Islet precursor cell (in vitro differentiated cells): ENCODE results near the gene METTL14.
A peak's percentile ranks its signal among the peaks of the same experiment; 100 is the strongest.
"Not testable (repeated sequence)": the region's sequence is repeated elsewhere in the genome, so short reads cannot be mapped to it uniquely, and the experiment has no call there.

Source experiments
- DNase-seq: peaks from one replicate; pipeline ENCODE4 v3.0.0-alpha.2; 2018

Gene METTL14

DNA sequence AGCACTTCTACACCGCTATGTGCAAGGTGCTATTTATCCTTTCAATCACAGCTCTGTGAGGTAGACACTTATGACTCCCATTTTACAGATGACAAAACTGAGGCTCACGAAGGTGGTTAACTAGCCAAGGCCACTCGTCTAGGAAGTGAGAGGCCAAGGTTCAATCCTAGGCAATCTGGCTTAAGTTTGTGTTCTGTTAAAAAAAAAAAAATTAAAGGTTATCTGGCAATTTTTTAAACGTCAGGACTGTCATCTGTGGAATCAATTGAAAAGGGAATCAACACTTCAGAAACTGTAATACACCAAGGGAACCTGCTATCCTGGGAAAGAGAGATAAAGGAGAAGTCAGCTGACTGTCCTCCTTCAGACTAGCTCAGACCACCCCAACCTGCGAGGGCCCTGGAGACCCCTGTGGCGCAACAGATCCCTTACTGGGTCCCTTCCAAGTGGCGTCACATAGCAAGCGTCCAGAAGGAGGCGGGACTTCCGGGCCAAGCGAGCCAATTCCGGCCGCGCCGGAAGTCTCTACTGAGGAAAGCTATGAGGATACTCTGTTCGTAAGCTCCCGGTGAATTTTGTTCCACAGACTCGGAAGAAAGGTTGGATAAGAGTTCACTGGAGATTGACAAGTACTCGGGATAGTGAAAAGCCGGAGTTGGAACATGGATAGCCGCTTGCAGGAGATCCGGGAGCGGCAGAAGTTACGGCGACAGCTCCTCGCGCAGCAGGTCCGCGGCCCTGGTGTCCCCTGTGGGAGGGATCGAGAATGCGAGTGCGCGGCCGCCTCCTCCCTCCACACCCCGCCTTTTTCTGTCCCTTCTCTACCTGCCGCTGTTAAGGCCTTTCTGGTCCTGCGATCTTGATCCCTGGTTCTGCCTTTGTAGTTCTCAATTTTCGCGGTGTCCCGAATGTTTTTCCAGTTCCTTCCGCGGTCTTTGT, at the start of gene METTL14:
Gene METTL14, plus strand, starts transcription at position 520 of the 939 bp plus-strand sequence. Its CDS starts 143 bp downstream, at position 663.
- DNase-seq: peak; percentile 95

DNA sequence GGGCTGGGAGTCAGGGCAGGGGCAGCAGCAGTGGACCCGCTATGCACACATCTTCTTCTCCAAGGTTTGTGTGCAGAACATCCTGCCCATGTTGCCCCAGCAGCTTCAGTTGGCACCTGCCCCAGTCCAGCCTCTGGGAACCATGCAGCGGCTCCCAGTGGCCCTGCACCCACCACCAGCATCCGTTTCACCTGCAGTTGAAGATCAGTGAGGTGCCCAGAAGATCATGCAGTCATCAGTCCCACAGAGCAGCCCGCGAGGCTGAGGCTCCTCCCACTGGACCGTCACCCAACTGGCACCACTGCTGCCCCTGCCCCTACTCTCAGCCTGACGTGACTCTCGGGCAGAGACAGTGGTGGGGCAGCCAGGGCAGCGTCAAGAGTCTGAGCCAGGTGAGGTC, 49.1 kb upstream of the METTL14 start:
- not testable (repeated sequence) for DNase-seq

DNA sequence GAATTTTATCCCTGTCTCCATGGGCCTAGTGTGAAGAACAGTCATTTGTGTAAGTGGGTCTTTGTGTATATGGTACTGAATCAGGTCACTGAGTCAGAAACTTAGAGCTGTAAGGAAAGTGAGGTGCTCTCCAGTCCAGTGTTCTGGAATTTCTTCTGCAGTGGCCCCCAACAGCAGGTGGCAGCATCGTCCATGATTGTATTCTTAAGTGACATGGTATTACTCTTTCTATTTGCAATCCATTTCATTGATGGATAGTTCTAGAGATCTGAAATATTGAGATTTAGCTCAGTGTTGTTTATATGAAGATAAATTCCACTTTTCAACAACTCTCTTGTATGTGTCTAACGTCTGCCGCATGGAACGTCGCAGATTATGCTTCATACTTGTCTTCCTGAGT, 20.5 kb upstream of the METTL14 start:
- DNase-seq: not testable (repeated sequence)

DNA sequence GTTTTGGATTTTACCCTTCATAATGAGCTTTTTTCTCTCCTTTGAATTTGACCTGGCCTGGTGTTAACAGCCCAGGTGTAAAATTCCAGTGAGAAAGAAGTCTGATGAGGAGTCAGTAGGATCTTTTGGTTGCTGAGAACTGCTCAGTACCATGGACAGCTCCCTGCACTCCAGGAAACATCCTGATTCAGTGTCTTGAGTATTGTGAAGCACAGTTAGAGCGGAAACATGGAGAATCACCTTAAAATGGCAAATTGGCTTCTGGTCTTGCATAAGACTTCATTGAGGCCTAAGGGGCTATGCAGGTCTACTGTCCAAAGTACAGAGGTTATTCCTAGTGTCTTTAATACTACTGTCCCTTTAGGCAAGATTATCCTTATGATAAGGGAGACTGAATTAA, 16.0 kb upstream of the METTL14 start:
- peak; percentile 86 for DNase-seq

DNA sequence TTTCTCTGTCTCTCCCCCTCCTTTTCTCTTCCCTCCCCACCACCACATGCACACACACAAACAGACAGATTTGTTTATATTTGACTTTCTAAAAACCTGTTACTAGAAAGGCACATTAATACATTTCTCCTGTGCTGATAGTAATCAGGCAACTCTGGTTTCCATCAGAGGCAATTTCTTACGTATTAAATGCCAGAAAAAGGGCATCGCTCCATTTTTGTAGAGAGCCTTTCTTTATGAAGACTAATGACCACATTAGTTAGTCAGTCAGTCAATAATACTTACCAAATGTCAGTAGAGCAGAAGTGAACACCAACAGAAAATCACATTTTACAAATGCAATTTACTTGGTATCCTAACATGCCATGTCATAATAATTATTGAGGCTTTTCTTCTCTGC, 14.2 kb upstream of the METTL14 start:
- not testable (repeated sequence) for DNase-seq

DNA sequence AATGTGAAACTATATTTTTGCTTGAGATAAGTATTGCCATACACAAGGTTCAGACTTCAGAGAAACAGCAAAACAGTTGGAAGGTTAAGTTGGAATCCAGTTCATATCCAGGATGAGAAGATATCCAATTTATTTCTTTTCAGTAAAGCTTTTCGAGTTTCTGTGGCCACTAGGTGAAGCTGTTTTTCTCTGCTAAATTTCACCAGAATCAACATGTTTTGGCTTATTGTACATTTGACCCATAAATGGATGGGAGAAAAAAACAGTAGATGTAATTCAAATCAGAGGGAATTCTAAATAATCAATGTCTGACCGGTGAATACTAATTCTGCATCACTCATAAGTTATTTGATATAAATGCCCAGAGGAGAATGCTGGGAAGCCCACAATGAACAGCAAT, 9.1 kb upstream of the METTL14 start:
- DNase-seq: no peak

DNA sequence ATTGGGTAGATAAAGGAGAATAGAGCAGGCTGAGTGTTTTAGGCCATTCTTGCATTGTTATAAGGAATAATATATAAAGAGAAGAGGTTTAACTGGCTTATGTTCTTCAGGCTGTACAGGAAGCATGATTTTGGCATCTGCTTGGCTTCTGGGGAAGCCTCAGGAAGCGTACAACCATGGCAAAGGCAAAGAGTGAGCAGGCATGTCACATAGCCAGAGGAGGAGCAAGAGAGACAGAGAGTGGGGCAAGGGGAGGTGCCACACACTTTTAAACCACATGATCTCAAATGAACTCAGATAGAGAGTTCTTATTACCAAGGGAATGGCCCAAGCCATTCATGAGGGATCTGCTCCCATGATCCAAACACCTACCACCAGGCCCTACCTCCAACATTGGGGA, 4.4 kb upstream of the METTL14 start:
- peak; percentile 57 for DNase-seq

DNA sequence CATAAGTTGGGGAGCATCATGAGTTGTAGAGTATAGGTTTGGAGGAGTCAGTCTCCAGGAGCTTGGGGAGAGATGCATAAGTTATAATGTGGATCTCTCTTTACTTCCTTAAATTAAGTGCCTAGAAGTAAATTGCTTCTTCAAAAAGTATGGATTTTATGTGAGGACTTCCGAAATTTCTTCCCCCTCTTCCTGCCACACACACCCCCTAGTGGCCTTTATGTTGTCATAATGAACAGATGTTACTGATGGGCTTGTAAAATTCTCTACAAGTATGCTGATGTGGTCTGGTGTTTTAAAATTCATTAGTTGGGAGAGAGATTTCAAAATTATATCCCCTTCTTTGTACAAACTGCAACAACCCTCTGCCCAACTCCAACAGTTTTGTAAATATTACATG, 2.3 kb upstream of the METTL14 start:
- no peak for DNase-seq

DNA sequence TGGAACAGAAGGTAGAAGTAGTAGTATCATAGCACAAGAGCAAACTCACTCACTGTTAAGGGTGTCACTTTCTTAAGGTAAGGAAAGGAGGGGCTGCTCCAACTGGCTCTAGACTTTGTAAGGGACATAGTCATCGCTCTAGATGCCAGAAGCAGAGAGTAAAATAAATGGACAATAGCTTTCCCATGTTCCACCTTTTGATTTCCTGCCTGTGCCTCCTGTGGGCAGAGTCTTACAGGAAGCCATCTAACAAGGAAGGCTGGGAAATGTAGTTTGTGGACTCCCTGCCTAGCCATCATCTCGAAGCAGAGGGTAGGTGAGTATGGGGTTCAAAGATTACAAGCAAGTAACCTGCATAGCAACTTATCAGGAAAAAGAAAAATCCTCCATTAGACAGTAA, 1.7 kb upstream of the METTL14 start:
- DNase-seq: no peak

DNA sequence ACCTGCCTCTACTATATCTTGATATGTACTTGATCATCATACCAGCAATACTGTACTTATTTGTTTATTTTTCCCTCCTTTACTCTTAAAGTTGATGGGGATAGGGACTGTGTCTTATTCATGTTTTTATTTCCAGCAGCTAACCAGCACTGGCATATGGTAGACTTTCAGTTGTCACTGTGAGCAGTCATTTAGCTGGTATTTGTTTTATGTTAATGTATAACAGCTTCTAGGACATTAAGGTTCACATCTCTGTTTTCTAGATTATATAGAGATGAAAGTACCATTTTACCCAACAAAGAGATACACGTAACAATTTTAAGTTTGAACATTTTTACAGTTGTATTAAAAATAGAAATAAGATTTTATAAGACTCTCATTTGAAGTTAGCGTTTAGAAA, 17.9 kb downstream of the METTL14 start:
- no peak for DNase-seq

DNA sequence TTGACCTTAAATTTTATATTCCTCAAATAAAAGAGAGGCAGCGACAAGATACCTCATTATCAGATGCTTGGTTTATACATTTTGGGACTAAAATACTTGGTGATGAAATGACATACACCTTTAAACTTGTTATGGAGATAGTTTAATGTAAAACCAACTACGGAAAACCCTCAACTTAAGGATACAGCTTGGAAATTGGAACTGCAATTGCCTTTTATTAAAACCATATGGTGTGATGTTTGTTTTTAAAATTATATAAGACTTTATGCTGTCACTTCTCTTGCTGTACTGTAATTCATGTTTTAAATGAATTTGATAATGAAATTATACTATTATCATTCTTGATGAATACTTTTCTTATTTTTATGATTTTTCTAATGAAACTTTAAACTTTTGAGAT, 25.9 kb downstream of the METTL14 start:
- DNase-seq: no peak

DNA sequence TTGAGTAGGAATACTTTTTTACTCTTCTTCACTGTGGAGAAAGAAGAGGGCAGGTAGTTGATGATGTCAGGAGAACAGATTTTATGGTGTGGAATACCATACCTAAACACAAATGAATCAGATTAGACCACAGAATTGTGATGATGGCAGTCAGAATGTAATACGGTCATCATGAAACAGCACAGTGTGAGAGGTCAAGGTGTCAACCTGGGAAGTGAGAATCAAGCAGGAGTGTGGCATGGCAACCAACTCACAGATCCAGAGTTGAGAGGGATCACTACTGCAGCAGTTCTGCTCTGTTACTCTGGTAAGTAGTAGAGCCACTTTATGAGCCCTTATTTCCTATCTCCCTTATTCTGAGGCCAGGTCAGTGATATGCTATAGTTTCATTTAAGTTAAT, 27.7 kb downstream of the METTL14 start:
- no peak for DNase-seq

DNA sequence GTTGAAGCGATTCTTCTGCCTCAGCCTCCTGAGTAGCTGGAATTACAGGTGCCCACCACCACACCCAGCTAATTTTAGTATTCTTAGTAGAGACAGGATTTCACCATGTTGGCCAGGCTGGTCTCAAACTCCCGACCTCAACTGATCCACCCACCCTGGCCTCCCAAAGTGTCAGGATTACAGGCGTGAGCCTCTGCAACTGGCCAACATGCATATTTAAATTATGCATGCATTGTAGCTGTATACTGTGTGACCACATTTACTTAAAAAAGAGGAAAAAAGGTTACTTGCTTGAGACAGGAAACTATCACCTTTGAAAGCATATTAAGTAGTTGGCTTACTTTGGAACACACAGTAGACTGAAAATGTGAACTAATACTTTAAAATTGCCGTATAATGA, 29.5 kb downstream of the METTL14 start:
- no peak for DNase-seq

DNA sequence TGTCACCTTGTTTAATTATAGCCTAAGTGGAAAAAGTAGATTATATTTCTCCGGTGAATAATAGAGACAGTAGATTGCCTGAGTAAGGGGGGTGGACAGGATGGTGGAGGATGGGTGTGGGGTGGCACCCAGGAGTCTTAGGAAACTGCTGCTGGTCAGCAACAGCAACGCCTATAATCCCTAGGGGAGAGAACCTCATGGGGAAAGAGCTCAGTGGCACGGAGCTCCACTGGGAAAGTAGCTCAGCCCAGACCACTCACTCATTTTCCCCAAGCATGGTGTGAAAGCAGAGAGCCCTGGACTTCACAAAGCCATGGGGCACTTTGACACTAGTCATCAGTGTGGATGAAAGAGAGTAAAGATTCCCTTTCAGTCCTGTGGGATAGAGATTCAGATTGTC, 31.1 kb downstream of the METTL14 start:
- DNase-seq: peak; percentile 55

DNA sequence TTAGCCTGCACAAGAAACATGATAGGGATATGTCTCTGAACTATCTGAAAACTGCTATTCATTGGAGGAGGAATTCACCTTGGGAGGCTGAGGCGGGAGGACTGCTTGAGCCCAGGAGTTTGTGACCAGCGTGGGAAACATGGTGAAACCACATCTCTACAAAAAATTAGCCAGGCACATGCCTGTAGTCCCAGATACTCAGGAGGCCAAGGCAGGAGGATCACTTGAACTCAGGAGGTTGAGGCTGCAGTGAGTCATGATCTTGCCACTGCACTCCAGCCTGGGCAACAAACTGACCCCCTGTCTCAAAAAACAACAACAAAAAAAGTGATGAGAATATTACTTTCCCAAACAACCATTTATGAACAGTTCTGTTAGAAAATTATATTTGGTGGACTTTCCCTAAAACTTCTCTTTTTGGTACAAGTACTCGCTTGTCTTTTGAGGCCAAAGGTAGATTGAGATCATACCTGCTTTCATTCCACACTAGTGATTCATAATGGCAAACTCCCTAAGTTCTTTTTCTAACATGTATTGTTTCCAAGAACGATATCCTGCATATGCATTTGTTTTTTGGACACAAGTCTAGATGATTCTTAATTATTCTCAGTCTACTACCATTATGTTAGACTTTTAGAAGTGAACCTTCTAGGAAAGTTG, 33.4 kb downstream of the METTL14 start:
- DNase-seq: no peak

DNA sequence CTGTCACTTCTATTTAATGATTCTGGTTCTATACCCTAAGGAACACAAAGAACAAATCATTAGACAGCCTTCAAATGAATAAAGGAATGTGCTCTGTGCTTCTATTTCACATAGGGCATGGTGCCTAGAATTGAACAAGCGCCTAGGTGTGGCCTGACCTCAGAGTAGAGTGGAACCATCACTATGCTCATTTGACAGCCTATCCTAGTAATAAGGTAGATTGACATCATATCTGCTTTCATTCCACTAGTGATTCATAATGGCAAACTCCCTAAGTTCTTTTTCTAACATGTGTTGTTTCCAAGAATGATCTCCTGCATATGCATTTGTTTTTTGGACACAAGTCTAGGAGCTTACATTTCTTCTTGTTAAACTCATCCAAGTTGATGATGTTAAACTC, 36.6 kb downstream of the METTL14 start:
- DNase-seq: no peak

DNA sequence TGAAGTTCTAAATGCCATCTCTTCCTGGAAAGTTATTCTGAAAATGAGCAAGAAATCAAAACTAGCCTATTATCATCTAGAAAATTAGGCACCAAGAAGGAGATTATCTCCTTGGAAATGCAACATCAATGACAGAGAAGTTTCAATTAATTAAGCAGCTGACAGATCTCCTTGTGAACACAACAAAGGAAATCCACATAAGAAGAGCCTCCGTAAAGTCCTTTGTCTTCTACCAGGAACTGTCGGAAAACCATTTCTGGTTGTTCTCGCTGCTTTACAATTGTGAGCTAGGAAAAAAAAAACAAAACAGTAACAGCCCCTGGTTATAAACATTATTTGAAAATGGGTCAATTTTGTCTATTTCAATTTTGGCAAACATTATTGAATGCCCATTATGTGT, 38.2 kb downstream of the METTL14 start:
- DNase-seq: no peak

DNA sequence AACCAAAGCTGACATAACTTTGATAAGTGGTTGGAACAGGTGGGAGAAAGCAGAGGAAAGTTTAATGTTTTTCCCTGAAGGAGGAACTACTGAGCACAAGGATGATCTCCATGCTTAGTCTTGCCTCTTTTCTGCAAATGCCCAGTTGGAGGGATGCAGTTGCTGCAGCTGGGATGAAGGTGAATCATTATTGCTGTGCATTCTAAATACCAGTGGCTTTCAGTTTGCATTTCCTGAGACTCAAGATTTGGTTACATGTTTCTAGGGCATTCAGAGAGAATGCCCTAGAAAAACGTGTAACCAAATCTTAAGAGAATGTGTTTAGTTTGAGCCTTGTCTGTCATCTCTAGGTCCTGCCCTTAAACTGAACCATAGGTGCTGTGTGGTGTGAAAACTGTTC, 42.2 kb downstream of the METTL14 start:
- no peak for DNase-seq

DNA sequence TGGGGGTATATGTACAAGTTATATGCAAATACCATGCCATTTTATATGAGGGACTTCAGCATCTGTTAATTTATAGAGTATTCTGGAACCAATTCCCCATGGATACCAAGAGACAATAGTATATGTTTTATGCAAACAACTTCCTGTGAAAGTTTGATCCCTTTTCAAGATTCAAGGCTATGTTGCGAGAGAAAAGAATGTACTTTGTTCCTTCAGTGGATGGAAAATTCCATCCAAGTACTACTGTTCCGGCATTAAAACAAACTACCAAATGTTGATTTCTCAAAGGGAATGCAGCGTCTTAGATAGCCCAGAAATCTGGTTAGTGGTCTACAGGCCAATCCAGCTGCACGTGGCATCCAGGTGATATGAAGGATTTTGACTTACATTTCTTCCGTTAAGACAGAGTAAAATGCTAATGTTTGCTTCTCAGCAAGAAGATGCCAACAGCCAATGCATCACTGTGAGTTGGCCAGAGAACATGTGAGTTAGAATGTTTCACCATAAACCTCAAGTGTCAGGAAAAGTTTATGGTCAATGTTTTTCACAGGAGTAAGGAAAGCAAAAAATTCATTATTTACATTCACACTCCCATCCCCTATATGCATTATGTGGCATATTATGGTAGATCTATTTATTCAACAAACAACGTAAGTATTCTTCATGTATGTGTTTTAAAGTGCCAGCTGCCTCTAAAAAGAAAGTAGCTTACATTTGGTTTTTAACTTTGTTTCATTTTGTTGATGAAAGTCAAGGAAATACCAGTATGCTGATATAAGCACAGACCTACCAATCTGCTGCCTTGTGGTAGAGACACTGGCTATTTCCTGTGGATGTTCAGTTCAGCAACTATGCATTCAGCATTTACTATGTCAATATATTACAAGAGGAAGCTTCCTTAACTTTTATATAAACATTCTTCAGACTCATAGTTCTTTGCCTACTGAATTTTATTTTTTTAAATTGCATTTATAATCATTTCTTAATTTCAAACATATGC, 44.4 kb downstream of the METTL14 start:
- DNase-seq: no peak

DNA sequence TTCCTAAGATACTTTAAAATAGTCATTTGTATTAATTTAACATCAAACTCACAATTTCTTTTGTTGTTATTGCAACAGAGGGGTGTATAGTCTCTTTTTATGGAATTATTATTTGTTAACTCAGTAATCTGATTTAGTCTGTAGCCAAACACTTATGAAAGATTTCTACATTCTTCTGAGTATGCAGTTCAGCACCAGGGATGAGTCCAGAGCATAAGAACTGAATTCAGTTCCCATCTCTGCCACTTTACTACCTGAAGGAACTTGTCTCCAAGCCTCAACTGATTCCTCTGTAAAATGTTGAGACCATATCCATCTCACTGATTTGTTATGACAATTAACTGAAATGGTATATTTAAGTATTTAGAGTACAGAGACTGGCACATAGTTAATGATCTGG, 45.5 kb downstream of the METTL14 start:
- no peak for DNase-seq

DNA sequence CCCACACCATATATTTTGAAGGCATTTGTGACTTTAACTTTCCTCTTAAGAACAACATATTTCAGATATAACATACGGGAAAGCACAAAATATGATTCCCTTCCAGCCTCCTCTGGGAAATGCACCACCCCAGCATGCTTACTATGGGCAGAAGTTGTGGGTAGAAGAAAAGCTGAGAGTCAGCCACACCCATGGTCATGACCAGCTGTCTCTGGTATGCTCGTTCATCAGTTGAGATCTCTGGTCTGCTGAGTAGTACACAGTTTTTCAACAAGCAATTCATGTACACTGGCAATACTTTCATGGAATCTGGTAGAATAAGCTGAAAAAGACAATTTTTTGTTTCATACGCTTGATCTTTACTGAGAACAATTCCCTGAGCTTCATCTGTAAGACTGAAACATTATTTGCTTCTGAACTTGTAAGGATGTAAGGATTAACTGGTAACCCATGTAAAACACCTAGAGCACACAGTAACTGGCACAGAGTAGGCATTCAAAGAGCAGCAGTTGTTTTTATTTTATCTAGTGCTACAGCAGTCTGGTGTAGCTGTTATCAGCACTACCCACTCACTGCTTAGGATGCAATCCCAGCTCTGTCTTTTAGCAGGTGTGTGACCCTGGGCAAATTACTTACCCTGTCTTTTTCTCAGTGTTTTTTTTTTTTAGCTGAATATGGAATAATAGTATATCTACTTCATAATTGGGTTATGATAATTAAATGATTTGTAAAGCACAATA, 47.6 kb downstream of the METTL14 start:
- no peak for DNase-seq

DNA sequence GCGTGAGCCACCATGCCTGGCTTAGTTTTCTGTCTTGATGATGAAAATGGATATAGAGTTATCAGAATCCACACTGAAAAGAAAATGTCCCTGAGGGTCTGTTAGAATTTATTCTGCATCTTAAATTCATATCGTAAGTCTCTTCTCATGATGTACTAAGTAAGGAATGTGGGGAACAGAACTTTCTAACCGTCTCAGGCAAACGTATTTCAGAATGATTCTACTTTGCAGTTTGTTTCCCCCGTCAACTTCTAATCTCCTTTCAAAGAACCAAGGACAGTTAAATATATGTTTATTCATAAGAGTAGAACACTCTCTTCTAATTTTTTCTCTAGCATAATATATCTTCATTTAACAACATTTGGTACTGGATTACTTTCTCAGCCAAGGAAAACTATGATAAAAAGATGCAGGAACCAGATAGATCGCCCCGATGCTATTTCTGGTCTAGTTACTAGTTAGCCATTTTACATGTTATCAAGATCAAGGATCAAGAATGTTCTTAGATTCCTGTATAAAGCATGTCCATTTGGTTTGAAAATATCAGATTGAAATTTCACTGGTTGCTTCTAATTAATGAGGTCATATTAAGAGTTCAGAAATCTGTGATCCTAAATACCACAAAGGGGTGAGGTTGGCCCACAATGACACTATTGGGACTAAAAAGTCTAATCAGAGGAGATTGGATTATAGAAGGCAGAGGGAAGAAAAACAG, 49.5 kb downstream of the METTL14 start:
- no peak for DNase-seq
